Sigmoid colon (tissue), 3 donors: ENCODE data around the gene SELENOO.

Source experiments
- CTCF ChIP-seq, 4 experiments: fragments of 450-650 bp in 3 of 4; fragments of 200-600 bp in 1 of 4; IDR thresholded peaks; one replicate each; pipeline ENCODE4 v1.5.1; 2016 to 2019; ENCODE audit warnings: antibody characterized with exemption in 4 of 4, mild to moderate bottlenecking in 3 of 4, moderate library complexity in 2 of 4
- POLR2A ChIP-seq, 2 donors: fragments of 450-650 bp; IDR thresholded peaks; one replicate each; pipeline ENCODE4 v1.6.1; 2016; ENCODE audit warnings: antibody characterized with exemption in 2 of 2, mild to moderate bottlenecking in 2 of 2, moderate library complexity in 2 of 2

- TF ChIP-seq POLR2A (IDR thresholded peaks at IDR 0.05) (peak; percentile 83 to 87), CTCF (IDR thresholded peaks at IDR 0.05) (peak in 3 of 4 experiments; percentile 18 to 29 (median 21))
These were observed 43.8 kb downstream of the SELENOO start, which contains the start of gene TUBGCP6 for GRCh38 chr22:50244420-50245213.
